Endothelial cell of umbilical vein (primary cell): ENCODE results near the gene SLC36A2. TPM values are rescaled to one million over a fixed set of nuclear protein-coding genes. Genes with fewer than 3 reads are reported as not detected.

ENCODE experiments used
- BruUV-seq: library from RNA; stranded (reverse); fragments of 400-500 nt; replicated peaks from 2 replicates; lab custom pipeline; 2021; lab: Mats Ljungman, UMichigan
- CTCF ChIA-PET: fragments of 300-600, 350-600 bp; sonication (Branson Sonifier 250); formaldehyde crosslinking; loops from one replicate; lab custom pipeline; 2021; ENCODE audit warnings: antibody characterized with exemption, inconsistent platforms; lab: Charles Lee
- POLR2A ChIA-PET: fragments of 300-600, 350-600 bp; sonication (Branson Sonifier 250); formaldehyde crosslinking; loops from one replicate; lab custom pipeline; 2021; ENCODE audit warnings: antibody characterized with exemption, inconsistent platforms; lab: Charles Lee
- DNase-seq: peaks from one replicate; pipeline ENCODE4 v3.0.0-alpha.2; 2011; ENCODE audit warnings: low read depth, low spot score
- FAIRE-seq: peaks from 2 replicates; lab custom pipeline; 2011; peaks lifted over from hg19 to GRCh38; lab: Jason Lieb, UNC
- H2AFZ ChIP-seq: 2 replicates; pipeline ENCODE4 v1.6.0; 2012; ENCODE audit warnings: low read depth, low read length, control low read depth, inconsistent platforms
- H3K27ac ChIP-seq: 2 replicates; pipeline ENCODE4 v1.5.1; 2011; ENCODE audit warnings: low read depth, mild to moderate bottlenecking, control low read depth, low read length, moderate library complexity; ENCODE audit not compliant: insufficient read depth
- H3K27me3 ChIP-seq, 2 experiments: 2 replicates each; pipeline versions ENCODE4 v1.6.0 to v1.6.1; 2011; ENCODE audit warnings: low read length in 2 of 2, mixed read lengths in 1 of 2; ENCODE audit not compliant: control insufficient read depth in 2 of 2, insufficient read depth in 2 of 2
- H3K36me3 ChIP-seq, 2 experiments: 2 replicates in 1 of 2; 3 replicates in 1 of 2; pipeline ENCODE4 v1.5.1; 2011; ENCODE audit warnings: low read length in 2 of 2, mild to moderate bottlenecking in 1 of 2, moderate library complexity in 1 of 2; ENCODE audit not compliant: control insufficient read depth in 2 of 2, insufficient read depth in 2 of 2; ENCODE audit errors: extremely low read depth in 1 of 2
- H3K4me1 ChIP-seq: 3 replicates; pipeline ENCODE4 v1.5.1; 2011; ENCODE audit warnings: mild to moderate bottlenecking, low read length; ENCODE audit not compliant: control insufficient read depth, insufficient read depth; ENCODE audit errors: extremely low read depth
- H3K4me2 ChIP-seq: 2 replicates; pipeline ENCODE4 v1.6.1; 2011; ENCODE audit warnings: low read length, control low read depth, mixed read lengths; ENCODE audit not compliant: insufficient read depth
- H3K4me3 ChIP-seq, 3 experiments: fragments of 200-600 bp in 1 of 3; sonication (generic), shearing (Covaris generic) in 1 of 3; replicated peaks in 1 of 3; 2 replicates each; pipeline ENCODE4 v1.5.1; 2011 to 2016; ENCODE audit warnings: control low read depth in 3 of 3, low read length in 3 of 3, mild to moderate bottlenecking in 2 of 3, inconsistent platforms in 1 of 3, low read depth in 1 of 3, moderate library complexity in 1 of 3; ENCODE audit not compliant: insufficient read depth in 1 of 3
- H3K79me2 ChIP-seq: 2 replicates; pipeline ENCODE4 v1.6.0; 2012; ENCODE audit warnings: low read length, inconsistent platforms; ENCODE audit not compliant: control insufficient read depth, insufficient read depth
- H3K9ac ChIP-seq: replicated peaks from 2 replicates; pipeline ENCODE3; 2011; ENCODE audit warnings: low read length, control low read depth; ENCODE audit not compliant: insufficient read depth; ENCODE audit errors: extremely low read depth
- H3K9me1 ChIP-seq: replicated peaks from 3 replicates; pipeline ENCODE4 v1.6.0; 2011; ENCODE audit warnings: mild to moderate bottlenecking, low read length; ENCODE audit not compliant: control insufficient read depth, insufficient read depth; ENCODE audit errors: extremely low read depth
- H3K9me3 ChIP-seq: replicated peaks from 2 replicates; pipeline ENCODE4 v1.5.1; 2012; ENCODE audit warnings: low read length, inconsistent platforms; ENCODE audit not compliant: control insufficient read depth, insufficient read depth
- H4K20me1 ChIP-seq: replicated peaks from 2 replicates; pipeline ENCODE3; 2011; ENCODE audit warnings: mild to moderate bottlenecking, low read length; ENCODE audit not compliant: control insufficient read depth, insufficient read depth; ENCODE audit errors: extremely low read depth
- CTCF ChIP-seq, 2 donors: IDR thresholded peaks; 1 replicate in 1 of 2; 2 replicates in 1 of 2; pipeline ENCODE4 v1.5.1; 2011; ENCODE audit warnings: low read length in 2 of 2, mild to moderate bottlenecking in 2 of 2, moderate library complexity in 2 of 2, control low read depth in 1 of 2, inconsistent platforms in 1 of 2, low read depth in 1 of 2; ENCODE audit not compliant: insufficient read depth in 1 of 2; ENCODE audit errors: extremely low read depth in 1 of 2
- EZH2 ChIP-seq: IDR thresholded peaks from 2 replicates; pipeline ENCODE4 v1.6.1; 2012; ENCODE audit warnings: borderline replicate concordance, low read depth, mild to moderate bottlenecking, moderate library complexity, low read length, inconsistent platforms; ENCODE audit not compliant: severe bottlenecking
- FOS ChIP-seq: IDR thresholded peaks from 2 replicates; pipeline ENCODE4 v1.6.1; 2011; ENCODE audit warnings: mild to moderate bottlenecking, low read length, moderate library complexity, borderline replicate concordance; ENCODE audit not compliant: insufficient read depth
- GATA2 ChIP-seq: IDR thresholded peaks from 2 replicates; pipeline ENCODE4 v1.7.0; 2011; ENCODE audit warnings: low read depth, mild to moderate bottlenecking, moderate library complexity, mixed read lengths, low read length; ENCODE audit not compliant: insufficient read length, insufficient read depth
- JUN ChIP-seq: IDR thresholded peaks from 2 replicates; pipeline ENCODE4 v1.6.1; 2011; ENCODE audit warnings: borderline replicate concordance, low read depth; ENCODE audit not compliant: insufficient read length, insufficient read depth
- MAX ChIP-seq: IDR thresholded peaks from 2 replicates; pipeline ENCODE4 v1.6.1; 2011; ENCODE audit not compliant: insufficient read depth, insufficient read length
- MYC ChIP-seq: IDR thresholded peaks from one replicate; pipeline ENCODE4 v1.6.1; 2011; ENCODE audit warnings: mild to moderate bottlenecking, low read depth, low read length
- POLR2AphosphoS5 ChIP-seq: IDR thresholded peaks from 2 replicates; pipeline ENCODE4 v1.6.1; 2012; ENCODE audit warnings: low read depth, mild to moderate bottlenecking, control low read depth, low read length, moderate library complexity; ENCODE audit not compliant: insufficient read depth
- dilution Hi-C: fragments of 300-500 bp; cut with MboI; formaldehyde crosslinking; loops from one replicate; pipeline ENCODE4 v1.15.0; 2019; ENCODE audit warnings: low sequenced_read_pairs; ENCODE audit not compliant: extremely low pct_ligation_motif_present
- intact Hi-C: fragments of 100-400 bp; cut with micrococcal nuclease; formaldehyde crosslinking; loops from one replicate; pipeline ENCODE4 v1.10.0; 2022
- polyA plus RNA-seq, 4 experiments: library from polyadenylated mRNA; depleted of rRNA in 3 of 4; stranded (reverse) in 3 of 4; unstranded in 1 of 4; fragments of >200 nt; gene quantifications; 2 replicates each; pipeline versions ENCODE4 v1.2.1 to v1.2.3, GENCODE V29; 2011 to 2012; ENCODE audit warnings: missing spikeins in 1 of 4
- total RNA-seq: library from RNA; stranded (reverse); gene quantifications from 2 replicates; pipeline ENCODE4 v1.2.3, GENCODE V29; 2021

SLC36A2 gene
- total and polyA plus RNA-seq, 2 donors (not counting 3 experiments of a cell fraction or from before 2014, with no cell fraction given): not detected

GRCh38 chr5:151295791-151296477, 51.4 kb downstream of the SLC36A2 start:
- H2AFZ ChIP-seq: no peak overlapping the region
- CTCF ChIA-PET: no interaction called here
- intact Hi-C loops: no loop called here
- peaks cover 0 to 2% of the 10 kb centered on the region in 2 experiments for H3K27me3 ChIP-seq
- dilution Hi-C loops: no loop called here
- H4K20me1 ChIP-seq: no peaks in the 10 kb centered on the region
- H3K27ac ChIP-seq: no peak overlapping the region
- no peak for DNase-seq
- H3K36me3 ChIP-seq: no peaks in the 10 kb centered on the region
- POLR2A ChIA-PET: no interaction called here
- H3K9me3 ChIP-seq: no peaks in the 10 kb centered on the region
- no peaks in the 10 kb centered on the region for H3K4me1 ChIP-seq
- no TSS peak for BruUV-seq
- FAIRE-seq: no peak
- TF ChIP-seq FOS (no peak), EZH2 (no peak), CTCF (IDR thresholded peaks at IDR 0.05; ENCODE audit: extremely low read depth in 1 of 2, insufficient read depth in 1 of 2, low read depth in 1 of 2, low read length in 2 of 2) (no peak), POLR2AphosphoS5 (no peak), MYC (no peak), MAX (no peak), JUN (no peak), GATA2 (no peak)
- no peak overlapping the region for H3K4me2 ChIP-seq
- no peaks in the 10 kb centered on the region for H3K79me2 ChIP-seq
- no peak overlapping the region for H3K9ac ChIP-seq
- H3K4me3 ChIP-seq: no peak overlapping the region
- no peaks in the 10 kb centered on the region for H3K9me1 ChIP-seq
